Natural killer cell (primary cell): ENCODE measurements around the gene STXBP1. TPM values are rescaled to one million over a fixed set of nuclear protein-coding genes. Genes with fewer than 3 reads are reported as not detected.

Experiments used
- ATAC-seq, 3 donors: fragments of 150-1000 bp in 2 of 3; fragments of 200-7000 bp in 1 of 3; cut with Tn5 transposase; 1 replicate in 1 of 3; 2 replicates in 2 of 3; pipeline ENCODE4 v1.10.0; 2021; ENCODE audit warnings: mild to moderate bottlenecking in 2 of 3, moderate library complexity in 2 of 3
- DNase-seq, 2 donors: peaks; one replicate each; pipeline versions ENCODE4 v3.0.0 to v3.0.0-alpha.2; 2013 to 2021; ENCODE audit warnings: mixed read lengths in 1 of 2
- H3K27ac ChIP-seq: one replicate; pipeline ENCODE4 v1.5.1; 2013; ENCODE audit warnings: mild to moderate bottlenecking, low read length
- H3K27me3 ChIP-seq: one replicate; pipeline ENCODE4 v1.6.1; 2013; ENCODE audit warnings: low read length; ENCODE audit not compliant: control insufficient read depth, insufficient read depth
- H3K36me3 ChIP-seq: one replicate; pipeline ENCODE4 v1.6.1; 2013; ENCODE audit warnings: low read length; ENCODE audit not compliant: control insufficient read depth, insufficient read depth
- H3K4me1 ChIP-seq: one replicate; pipeline ENCODE4 v1.6.1; 2013; ENCODE audit warnings: low read length; ENCODE audit not compliant: control insufficient read depth, insufficient read depth
- H3K4me3 ChIP-seq: one replicate; pipeline ENCODE4 v1.5.1; 2013; ENCODE audit warnings: low read length
- H3K9me3 ChIP-seq: one replicate; pipeline ENCODE4 v1.6.1; 2013; ENCODE audit warnings: low read length; ENCODE audit not compliant: control insufficient read depth, insufficient read depth
- H3K27ac Mint-ChIP-seq, 2 donors: one replicate each; pipeline ENCODE4 v1.8.0; 2022; ENCODE audit warnings: mild to moderate bottlenecking in 2 of 2, mixed read lengths in 2 of 2, moderate library complexity in 1 of 2
- H3K27me3 Mint-ChIP-seq, 2 donors: one replicate each; pipeline ENCODE4 v1.8.0; 2022; ENCODE audit warnings: low read depth in 2 of 2, mixed read lengths in 2 of 2
- H3K36me3 Mint-ChIP-seq: one replicate; pipeline ENCODE4 v1.8.0; 2022; ENCODE audit warnings: mixed read lengths
- H3K4me1 Mint-ChIP-seq, 2 donors: one replicate each; pipeline ENCODE4 v1.8.0; 2022; ENCODE audit warnings: mixed read lengths in 2 of 2
- H3K4me3 Mint-ChIP-seq: one replicate; pipeline ENCODE4 v1.8.0; 2022; ENCODE audit warnings: mild to moderate bottlenecking, moderate library complexity, mixed read lengths
- H3K9me3 Mint-ChIP-seq, 2 donors: one replicate each; pipeline ENCODE4 v1.8.0; 2022; ENCODE audit warnings: mixed read lengths in 2 of 2
- CTCF ChIP-seq: fragments of 200-600 bp; IDR thresholded peaks from one replicate; pipeline ENCODE4 v1.8.0; 2022; ENCODE audit warnings: antibody characterized with exemption
- WGBS: methylation state at CpG from one replicate; pipeline ENCODE4 v1.1.7; 2013; ENCODE audit warnings: missing lambda C conversion rate; ENCODE audit not compliant: insufficient coverage; 5-methylcytosine and 5-hydroxymethylcytosine counted together
- intact Hi-C: fragments of 100-400 bp; cut with micrococcal nuclease; formaldehyde crosslinking; loops from one replicate; pipeline ENCODE4 v1.14.2; 2022
- total RNA-seq, 4 donors: library from RNA; stranded (reverse); fragments of 120-200 nt in 1 of 4; gene quantifications; one replicate each; pipeline versions ENCODE4 v1.2.3 to v1.2.4, GENCODE V29; 2013 to 2022

Gene STXBP1
- total RNA-seq, 3 donors from 2014 or later (not counting 1 experiment from before 2014, with no cell fraction given): 0.97 to 1.8 (median 1.6) TPM

DNA sequence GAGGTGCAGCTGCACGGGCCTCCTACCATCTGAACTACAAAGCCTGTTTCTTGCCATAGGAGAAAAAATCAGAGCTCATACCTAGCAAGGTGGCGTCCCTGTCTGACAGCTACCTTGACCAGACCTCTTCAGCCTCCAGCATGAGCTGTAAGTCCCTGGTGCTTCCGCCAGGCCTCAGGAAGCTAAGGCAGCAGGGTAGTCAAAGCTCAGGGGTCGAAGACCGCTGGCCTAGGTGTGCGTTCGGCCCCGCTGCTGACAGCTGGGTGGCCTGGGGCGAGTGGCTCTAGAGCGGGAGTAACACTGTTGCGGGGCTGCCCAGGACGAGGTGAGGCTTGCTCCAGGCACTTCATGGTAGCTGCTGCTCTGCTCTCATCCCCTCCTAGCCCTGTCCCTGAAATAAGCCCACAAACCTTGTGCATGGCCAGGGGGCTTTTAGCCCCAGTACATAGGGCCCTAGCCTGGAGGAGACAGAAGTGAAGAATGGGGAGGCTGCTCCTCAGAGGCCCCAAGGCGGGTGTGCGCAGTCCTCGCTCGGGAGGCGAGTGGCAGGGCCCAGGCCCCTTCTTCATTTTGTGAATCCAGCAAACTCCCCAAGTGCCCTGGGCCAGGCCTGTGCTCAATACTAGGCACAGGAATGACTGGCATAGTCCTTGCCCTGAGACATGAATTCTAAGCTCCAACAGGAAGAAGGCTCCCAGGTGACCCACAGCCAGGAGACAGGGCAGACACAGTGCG is 117.6 kb downstream of the STXBP1 start:
- Mint-ChIP-seq H3K4me1 (peaks cover 0 to 10% of the 10 kb centered on the region in 2 donors), H3K9me3 (no peaks in the 10 kb centered on the region), H3K36me3 (no peaks in the 10 kb centered on the region), H3K27ac (peak overlapping the region in 1 of 2 donors; percentile 54), H3K27me3 (no peaks in the 10 kb centered on the region), H3K4me3 (no peak overlapping the region)
- intact Hi-C loops: loop anchor here (10.0 kb wide), 1 partner anchor 115 kb away; the partner anchor contains the start of gene STXBP1
- no peak for DNase-seq
- H3K9me3 ChIP-seq: no peaks in the 10 kb centered on the region
- ATAC-seq: no peak
- WGBS: 91% methylated on average over 18 of the region's 18 CpGs
- no peak overlapping the region for H3K27ac ChIP-seq
- H3K36me3 ChIP-seq: peaks cover 13% of the 10 kb centered on the region
- H3K4me3 ChIP-seq: no peak overlapping the region
- H3K4me1 ChIP-seq: peaks cover 11% of the 10 kb centered on the region
- no peak for TF ChIP-seq CTCF
- no peaks in the 10 kb centered on the region for H3K27me3 ChIP-seq

- intact Hi-C loops: loop anchor here (10.0 kb wide), 1 partner anchor 115 kb away; the partner anchor contains the start of gene STXBP1
- H3K4me3 Mint-ChIP-seq: no peak overlapping the region
- peaks cover 13% of the 10 kb centered on the region for H3K36me3 ChIP-seq
- no peaks in the 10 kb centered on the region for H3K27me3 Mint-ChIP-seq
- DNase-seq: no peak
- H3K9me3 ChIP-seq: no peaks in the 10 kb centered on the region
- no peak overlapping the region for H3K4me3 ChIP-seq
- peak overlapping the region in 1 of 2 donors; percentile 54 for H3K27ac Mint-ChIP-seq
- H3K4me1 ChIP-seq: peaks cover 13% of the 10 kb centered on the region
- H3K27me3 ChIP-seq: no peaks in the 10 kb centered on the region
- H3K27ac ChIP-seq: no peak overlapping the region
- TF ChIP-seq CTCF: no peak
- no peak for ATAC-seq
- 93% methylated on average over 9 of the region's 9 CpGs for WGBS
- H3K9me3 Mint-ChIP-seq: no peaks in the 10 kb centered on the region
- H3K4me1 Mint-ChIP-seq: peaks cover under 1 to 12% of the 10 kb centered on the region in 2 donors
- no peaks in the 10 kb centered on the region for H3K36me3 Mint-ChIP-seq
Measured at GRCh38 chr9:127730262-127730661, 118.2 kb downstream of the STXBP1 start.

DNA sequence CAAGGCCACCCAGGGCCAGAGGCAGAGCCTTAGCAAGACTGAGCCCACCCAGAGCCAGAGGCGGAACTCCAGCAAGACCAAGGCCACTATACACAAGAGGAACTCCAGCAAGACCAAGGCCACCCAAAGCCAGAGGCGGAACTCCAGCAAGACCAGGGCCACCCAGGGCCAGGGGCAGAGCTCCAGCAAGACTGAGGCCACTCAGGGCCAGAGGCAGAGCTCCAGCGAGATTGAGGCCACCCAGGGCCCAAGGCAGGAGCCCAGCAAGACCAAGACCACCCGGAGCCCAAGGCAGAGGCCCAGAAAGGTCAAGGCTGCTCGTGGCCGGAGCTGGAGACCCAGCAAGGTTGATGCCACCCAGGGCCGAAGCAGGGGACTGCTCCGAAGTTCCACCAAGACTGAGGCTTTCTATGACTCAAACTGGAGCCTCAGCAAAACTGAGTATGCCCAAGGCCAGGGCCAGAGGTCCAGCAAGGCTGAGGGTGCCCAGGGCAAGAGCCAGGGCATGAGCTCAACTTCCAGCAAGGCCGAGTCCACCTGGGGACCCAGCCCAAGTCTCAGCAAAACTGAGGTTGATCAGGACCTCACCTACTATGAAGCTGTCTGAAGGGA is 118.8 kb downstream of the STXBP1 start:
- H3K27me3 ChIP-seq: no peaks in the 10 kb centered on the region
- no peaks in the 10 kb centered on the region for H3K9me3 ChIP-seq
- WGBS: 95% methylated on average over 9 of the region's 9 CpGs
- H3K4me3 Mint-ChIP-seq: no peak overlapping the region
- DNase-seq: no peak
- TF ChIP-seq CTCF: no peak
- H3K36me3 ChIP-seq: peaks cover 13% of the 10 kb centered on the region
- intact Hi-C loops: loop anchor here (10.0 kb wide), 1 partner anchor 116 kb away; the partner anchor contains the start of gene STXBP1
- peaks cover 5 to 18% of the 10 kb centered on the region in 2 donors for H3K4me1 Mint-ChIP-seq
- H3K9me3 Mint-ChIP-seq: no peaks in the 10 kb centered on the region
- H3K4me3 ChIP-seq: no peak overlapping the region
- no peak overlapping the region for H3K27ac Mint-ChIP-seq
- no peaks in the 10 kb centered on the region for H3K27me3 Mint-ChIP-seq
- H3K4me1 ChIP-seq: peaks cover 19% of the 10 kb centered on the region
- H3K36me3 Mint-ChIP-seq: no peaks in the 10 kb centered on the region
- no peak overlapping the region for H3K27ac ChIP-seq
- ATAC-seq: no peak
